B cell (primary cell): Measurements from ENCODE around the gene ZBTB48. TPM values are rescaled to one million over a fixed set of nuclear protein-coding genes. Genes with fewer than 3 reads are reported as not detected.

Source experiments
- ATAC-seq: fragments of 200-7000 bp; cut with Tn5 transposase; one replicate; pipeline ENCODE4 v1.10.0; 2021; ENCODE audit warnings: low read depth, mild to moderate bottlenecking, moderate number of reproducible peaks, moderate library complexity
- CTCF ChIA-PET: fragments of 350-600 bp; sonication (Branson Sonifier 250); formaldehyde crosslinking; loops from one replicate; lab custom pipeline; 2021; ENCODE audit warnings: antibody characterized with exemption, inconsistent platforms; lab: Charles Lee
- POLR2A ChIA-PET: fragments of 350-600 bp; sonication (Branson Sonifier 250); formaldehyde crosslinking; loops from one replicate; lab custom pipeline; 2021; ENCODE audit warnings: antibody characterized with exemption; lab: Charles Lee
- DNase-seq: peaks from one replicate; pipeline ENCODE4 v3.0.0; 2013
- H2AFZ ChIP-seq: 2 replicates; pipeline ENCODE4 v1.6.1; 2012; ENCODE audit warnings: mild to moderate bottlenecking, low read depth, low read length; ENCODE audit not compliant: insufficient read depth, poor library complexity, severe bottlenecking
- H3K27ac ChIP-seq, 2 donors: 1 replicate in 1 of 2; 2 replicates in 1 of 2; pipeline ENCODE4 v1.5.1; 2012 to 2013; ENCODE audit warnings: low read length in 2 of 2, mild to moderate bottlenecking in 2 of 2, moderate library complexity in 1 of 2
- H3K27me3 ChIP-seq, 4 experiments: fragments of 200-600 bp in 1 of 4; sonication (generic) in 1 of 4; replicated peaks in 1 of 4; 1 replicate in 2 of 4; 2 replicates in 2 of 4; pipeline versions ENCODE4 v1.6.1 to v1.7.0; 2013 to 2016; ENCODE audit warnings: low read length in 3 of 4, mild to moderate bottlenecking in 2 of 4, mixed read lengths in 1 of 4, moderate library complexity in 1 of 4; ENCODE audit not compliant: insufficient read depth in 4 of 4, control insufficient read depth in 3 of 4; ENCODE audit errors: control extremely low read depth in 1 of 4
- H3K36me3 ChIP-seq, 2 experiments: replicated peaks in 1 of 2; 1 replicate in 1 of 2; 2 replicates in 1 of 2; pipeline versions ENCODE4 v1.6.1 to v1.7.1; 2013; ENCODE audit warnings: low read length in 1 of 2; ENCODE audit not compliant: insufficient read depth in 2 of 2, control insufficient read depth in 1 of 2; ENCODE audit errors: control extremely low read depth in 1 of 2, extremely low read depth in 1 of 2
- H3K4me1 ChIP-seq, 2 donors: fragments of 200-600 bp in 1 of 2; sonication (generic) in 1 of 2; 1 replicate in 1 of 2; 2 replicates in 1 of 2; pipeline versions ENCODE4 v1.5.1 to v1.6.1; 2013 to 2017; ENCODE audit warnings: low read length in 2 of 2; ENCODE audit not compliant: control insufficient read depth in 2 of 2, insufficient read depth in 2 of 2
- H3K4me2 ChIP-seq: replicated peaks from 2 replicates; pipeline ENCODE3; 2012; ENCODE audit warnings: mild to moderate bottlenecking, low read depth, low read length; ENCODE audit not compliant: poor library complexity, severe bottlenecking
- H3K4me3 ChIP-seq, 5 experiments: fragments of 200-600 bp in 1 of 5; sonication (generic) in 1 of 5; 1 replicate in 3 of 5; 2 replicates in 2 of 5; pipeline versions ENCODE4 v1.5.1 to v1.7.0; 2011 to 2016; ENCODE audit warnings: low read length in 4 of 5, mild to moderate bottlenecking in 4 of 5, low read depth in 2 of 5, control low read depth in 1 of 5, moderate library complexity in 1 of 5; ENCODE audit not compliant: insufficient read depth in 1 of 5; ENCODE audit errors: control extremely low read depth in 1 of 5, extremely low read depth in 1 of 5
- H3K79me2 ChIP-seq: fragments of 200-600 bp; sonication (generic); one replicate; pipeline ENCODE4 v1.6.0; 2016; ENCODE audit warnings: low read length; ENCODE audit not compliant: control insufficient read depth, insufficient read depth
- H3K9ac ChIP-seq: fragments of 200-600 bp; sonication (generic); 2 replicates; pipeline ENCODE4 v1.6.1; 2017; ENCODE audit warnings: mild to moderate bottlenecking, low read length, moderate library complexity
- H3K9me3 ChIP-seq, 3 donors: one replicate each; pipeline versions ENCODE4 v1.6.1 to v1.7.1; 2013; ENCODE audit warnings: low read length in 2 of 3; ENCODE audit not compliant: control insufficient read depth in 2 of 3, insufficient read depth in 1 of 3; ENCODE audit errors: control extremely low read depth in 1 of 3
- H4K20me1 ChIP-seq: 2 replicates; pipeline ENCODE4 v1.6.0; 2012; ENCODE audit warnings: mild to moderate bottlenecking, low read length; ENCODE audit not compliant: insufficient read depth, control insufficient read depth, poor library complexity, severe bottlenecking
- H3K27ac Mint-ChIP-seq: one replicate; pipeline ENCODE4 v1.8.0; 2021; ENCODE audit warnings: mixed read lengths
- H3K27me3 Mint-ChIP-seq: one replicate; pipeline ENCODE4 v1.8.0; 2021; ENCODE audit warnings: mixed read lengths
- H3K4me1 Mint-ChIP-seq: one replicate; pipeline ENCODE4 v1.8.0; 2021; ENCODE audit warnings: mixed read lengths
- H3K4me3 Mint-ChIP-seq: one replicate; pipeline ENCODE4 v1.8.0; 2021; ENCODE audit warnings: mixed read lengths
- H3K9me3 Mint-ChIP-seq: one replicate; pipeline ENCODE4 v1.8.0; 2022; ENCODE audit warnings: mixed read lengths; ENCODE audit not compliant: insufficient read depth
- EZH2 ChIP-seq: IDR thresholded peaks from 2 replicates; pipeline ENCODE4 v1.6.1; 2012; ENCODE audit warnings: borderline replicate concordance, low read depth, mild to moderate bottlenecking, moderate library complexity, low read length; ENCODE audit not compliant: insufficient read depth, poor library complexity, severe bottlenecking
- WGBS: methylation state at CpG from one replicate; pipeline ENCODE4 v1.1.5; 2013; ENCODE audit warnings: missing lambda C conversion rate; ENCODE audit not compliant: insufficient coverage; 5-methylcytosine and 5-hydroxymethylcytosine counted together
- intact Hi-C: fragments of 100-400 bp; cut with micrococcal nuclease; formaldehyde crosslinking; loops from one replicate; pipeline ENCODE4 v1.10.0; 2022
- polyA plus RNA-seq: library from polyadenylated mRNA; depleted of rRNA; stranded (reverse); fragments of >200 nt; gene quantifications from 2 replicates; pipeline ENCODE4 v1.2.3, GENCODE V29; 2012
- total RNA-seq, 2 donors: library from RNA; stranded (reverse); fragments of 120-200 nt in 1 of 2; gene quantifications; 1 replicate in 1 of 2; 2 replicates in 1 of 2; pipeline versions ENCODE4 v1.2.3 to v1.2.4, GENCODE V29; 2013 to 2022
- TF ChIP-seq, protein P1 (sequence below): fragments of 200-600 bp; IDR thresholded peaks from one replicate; pipeline ENCODE4 v1.8.0; 2022; ENCODE audit warnings: antibody characterized with exemption, mild to moderate bottlenecking

ZBTB48 gene
- total and polyA plus RNA-seq, 2 donors (not counting 1 experiment from before 2014, with no cell fraction given), result 65.6 to 100 TPM

GRCh38 chr1:6621429-6622391, 41.9 kb downstream of the ZBTB48 start:
- H3K9ac ChIP-seq, result no peak overlapping the region
- H3K9me3 Mint-ChIP-seq, result no peaks in the 10 kb centered on the region
- no peaks in the 10 kb centered on the region for H3K27me3 Mint-ChIP-seq
- H3K4me1 ChIP-seq, result peaks cover 10 to 18% of the 10 kb centered on the region in 2 donors
- no peak overlapping the region for H3K4me3 ChIP-seq
- H3K4me2 ChIP-seq, result no peak overlapping the region
- peaks cover 0 to 12% of the 10 kb centered on the region in 2 experiments for H3K36me3 ChIP-seq
- no peak overlapping the region for H3K4me3 Mint-ChIP-seq
- ChIA-PET CTCF (interaction anchor here (0.7 to 1.8 kb wide), 3 partner anchors 21 to 67 kb away, joined by 3 to 6 read pairs (median 4); partner anchors contain the start of genes NOL9 and TAS1R1), POLR2A (no interaction called here)
- H3K27me3 ChIP-seq, result no peaks in the 10 kb centered on the region
- H3K79me2 ChIP-seq, result peaks cover 22% of the 10 kb centered on the region
- WGBS, result 98% methylated on average over 41 of the region's 41 CpGs
- no peak for TF ChIP-seq EZH2
- TF ChIP-seq, protein P1, sequence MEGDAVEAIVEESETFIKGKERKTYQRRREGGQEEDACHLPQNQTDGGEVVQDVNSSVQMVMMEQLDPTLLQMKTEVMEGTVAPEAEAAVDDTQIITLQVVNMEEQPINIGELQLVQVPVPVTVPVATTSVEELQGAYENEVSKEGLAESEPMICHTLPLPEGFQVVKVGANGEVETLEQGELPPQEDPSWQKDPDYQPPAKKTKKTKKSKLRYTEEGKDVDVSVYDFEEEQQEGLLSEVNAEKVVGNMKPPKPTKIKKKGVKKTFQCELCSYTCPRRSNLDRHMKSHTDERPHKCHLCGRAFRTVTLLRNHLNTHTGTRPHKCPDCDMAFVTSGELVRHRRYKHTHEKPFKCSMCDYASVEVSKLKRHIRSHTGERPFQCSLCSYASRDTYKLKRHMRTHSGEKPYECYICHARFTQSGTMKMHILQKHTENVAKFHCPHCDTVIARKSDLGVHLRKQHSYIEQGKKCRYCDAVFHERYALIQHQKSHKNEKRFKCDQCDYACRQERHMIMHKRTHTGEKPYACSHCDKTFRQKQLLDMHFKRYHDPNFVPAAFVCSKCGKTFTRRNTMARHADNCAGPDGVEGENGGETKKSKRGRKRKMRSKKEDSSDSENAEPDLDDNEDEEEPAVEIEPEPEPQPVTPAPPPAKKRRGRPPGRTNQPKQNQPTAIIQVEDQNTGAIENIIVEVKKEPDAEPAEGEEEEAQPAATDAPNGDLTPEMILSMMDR, result no peak
- ATAC-seq, result no peak
- no peak for DNase-seq
- no peak overlapping the region for H2AFZ ChIP-seq
- no peak overlapping the region for H3K27ac Mint-ChIP-seq
- H3K9me3 ChIP-seq, result no peaks in the 10 kb centered on the region
- peaks cover 8% of the 10 kb centered on the region for H4K20me1 ChIP-seq
- no peak overlapping the region for H3K27ac ChIP-seq
- H3K4me1 Mint-ChIP-seq, result peaks cover 18% of the 10 kb centered on the region
- intact Hi-C loops, result no loop called here
